IMR-90 (cell line): ENCODE measurements around the gene ITFG2. TPM values are rescaled to one million over a fixed set of nuclear protein-coding genes. Genes with fewer than 3 reads are reported as not detected.

Experiments used
- ATAC-seq: fragments of 200-7000 bp; cut with Tn5 transposase; 2 replicates; pipeline ENCODE4 v1.9.1; 2020; ENCODE audit warnings: low read depth, mild to moderate bottlenecking, moderate library complexity
- BruUV-seq: library from RNA; stranded (reverse); fragments of 400-500 nt; replicated peaks from 2 replicates; lab custom pipeline; 2021; lab: Mats Ljungman, UMichigan
- CTCF ChIA-PET: fragments of 300-600 bp; formaldehyde crosslinking; extraction: SDS; loops from one replicate; lab custom pipeline; 2021; ENCODE audit warnings: antibody characterized with exemption; lab: Yijun Ruan, JAX
- POLR2A ChIA-PET: fragments of 300-600 bp; sonication (Branson Sonifier 250); formaldehyde crosslinking; loops from one replicate; lab custom pipeline; 2022; ENCODE audit warnings: antibody characterized with exemption; ENCODE audit not compliant: unreplicated experiment; lab: Charles Lee
- DNase-seq: peaks from one replicate; pipeline ENCODE4 v3.0.0; 2013
- H2AFZ ChIP-seq: replicated peaks from 2 replicates; pipeline ENCODE3; 2013; ENCODE audit warnings: low read length, mild to moderate bottlenecking; ENCODE audit not compliant: poor library complexity
- H2AK5ac ChIP-seq: 2 replicates; pipeline ENCODE4 v1.6.1; 2013; ENCODE audit warnings: low read depth, low read length, inconsistent platforms
- H2AK9ac ChIP-seq: replicated peaks from 2 replicates; pipeline ENCODE3; 2013; ENCODE audit warnings: mild to moderate bottlenecking, low read depth, low read length, moderate library complexity; ENCODE audit not compliant: poor library complexity
- H2BK120ac ChIP-seq: 2 replicates; pipeline ENCODE4 v1.6.1; 2013; ENCODE audit warnings: low read depth, low read length, inconsistent platforms
- H2BK15ac ChIP-seq: 3 replicates; pipeline ENCODE4 v1.6.1; 2013; ENCODE audit warnings: low read depth, low read length, inconsistent platforms
- H2BK20ac ChIP-seq: 2 replicates; pipeline ENCODE4 v1.6.1; 2013; ENCODE audit warnings: low read depth, mild to moderate bottlenecking, inconsistent platforms, low read length, moderate library complexity
- H2BK5ac ChIP-seq: 2 replicates; pipeline ENCODE4 v1.6.1; 2013; ENCODE audit warnings: mild to moderate bottlenecking, low read depth, low read length, inconsistent platforms; ENCODE audit not compliant: poor library complexity, severe bottlenecking
- H3K14ac ChIP-seq: replicated peaks from 2 replicates; pipeline ENCODE4 v1.6.1; 2013; ENCODE audit warnings: low read depth, low read length, inconsistent platforms
- H3K18ac ChIP-seq: 2 replicates; pipeline ENCODE4 v1.6.1; 2013; ENCODE audit warnings: low read depth, low read length, control low read depth
- H3K23ac ChIP-seq: 2 replicates; pipeline ENCODE4 v1.6.1; 2013; ENCODE audit warnings: low read depth, low read length, inconsistent platforms
- H3K27ac ChIP-seq: 2 replicates; pipeline ENCODE4 v1.5.1; 2013; ENCODE audit warnings: mild to moderate bottlenecking, control low read depth, low read length; ENCODE audit not compliant: insufficient read depth
- H3K27me3 ChIP-seq: 2 replicates; pipeline ENCODE4 v1.6.1; 2013; ENCODE audit warnings: low read length; ENCODE audit not compliant: control insufficient read depth, insufficient read depth
- H3K36me3 ChIP-seq: 2 replicates; pipeline ENCODE4 v1.6.1; 2013; ENCODE audit warnings: low read length, mixed read lengths; ENCODE audit not compliant: control insufficient read depth, insufficient read depth
- H3K4ac ChIP-seq: 2 replicates; pipeline ENCODE4 v1.6.1; 2013; ENCODE audit warnings: low read depth, low read length, inconsistent platforms
- H3K4me1 ChIP-seq: 2 replicates; pipeline ENCODE4 v1.6.1; 2013; ENCODE audit warnings: low read length, mixed read lengths; ENCODE audit not compliant: control insufficient read depth, insufficient read depth
- H3K4me2 ChIP-seq: 2 replicates; pipeline ENCODE4 v1.6.1; 2013; ENCODE audit warnings: low read depth, mild to moderate bottlenecking, control low read depth, low read length, moderate library complexity
- H3K4me3 ChIP-seq: 2 replicates; pipeline ENCODE4 v1.5.1; 2013; ENCODE audit warnings: low read depth, mild to moderate bottlenecking, control low read depth, low read length, moderate library complexity; ENCODE audit not compliant: insufficient read depth
- H3K56ac ChIP-seq: 2 replicates; pipeline ENCODE4 v1.6.1; 2013; ENCODE audit warnings: low read length, inconsistent platforms; ENCODE audit not compliant: insufficient read depth; ENCODE audit errors: extremely low read depth
- H3K79me1 ChIP-seq, 2 experiments: 2 replicates each; pipeline ENCODE4 v1.6.1; 2013; ENCODE audit warnings: low read length in 2 of 2, inconsistent platforms in 1 of 2, low read depth in 1 of 2
- H3K9ac ChIP-seq: 2 replicates; pipeline ENCODE4 v1.6.1; 2013; ENCODE audit warnings: low read depth, low read length, control low read depth
- H3K9me1 ChIP-seq: 2 replicates; pipeline ENCODE4 v1.6.1; 2013; ENCODE audit warnings: low read length, inconsistent platforms; ENCODE audit not compliant: insufficient read depth
- H3K9me3 ChIP-seq: 2 replicates; pipeline ENCODE4 v1.6.1; 2013; ENCODE audit warnings: low read length; ENCODE audit not compliant: control insufficient read depth, insufficient read depth
- H4K20me1 ChIP-seq: 2 replicates; pipeline ENCODE4 v1.6.1; 2013; ENCODE audit warnings: low read length, inconsistent platforms; ENCODE audit not compliant: insufficient read depth
- H4K5ac ChIP-seq: 2 replicates; pipeline ENCODE4 v1.6.1; 2013; ENCODE audit warnings: mild to moderate bottlenecking, low read depth, low read length, control low read depth
- H4K8ac ChIP-seq, 2 experiments: 2 replicates each; pipeline ENCODE4 v1.6.1; 2013; ENCODE audit warnings: low read depth in 2 of 2, low read length in 2 of 2, control low read depth in 1 of 2, inconsistent platforms in 1 of 2
- H4K91ac ChIP-seq: 2 replicates; pipeline ENCODE4 v1.6.1; 2013; ENCODE audit warnings: low read depth, low read length, inconsistent platforms; ENCODE audit not compliant: insufficient read depth
- BHLHE40 ChIP-seq: fragments of 150-350 bp; IDR thresholded peaks from 2 replicates; pipeline ENCODE4 v1.6.1; 2016; ENCODE audit warnings: mild to moderate bottlenecking, low read depth, low read length
- CEBPB ChIP-seq: IDR thresholded peaks from 2 replicates; pipeline ENCODE4 v1.6.1; 2012; ENCODE audit warnings: low read depth, low read length, improper control_type of control experiment
- CHD1 ChIP-seq: IDR thresholded peaks from 2 replicates; pipeline ENCODE4 v1.6.1; 2012; ENCODE audit warnings: low read depth, low read length, improper control_type of control experiment
- FOS ChIP-seq: fragments of 150-350 bp; IDR thresholded peaks from 2 replicates; pipeline ENCODE4 v1.6.1; 2016; ENCODE audit warnings: low read depth, low read length
- MAFK ChIP-seq: IDR thresholded peaks from 2 replicates; pipeline ENCODE4 v1.6.1; 2012; ENCODE audit warnings: low read depth, low read length, improper control_type of control experiment
- MAZ ChIP-seq: IDR thresholded peaks from 2 replicates; pipeline ENCODE4 v1.6.1; 2012; ENCODE audit warnings: low read depth, mild to moderate bottlenecking, low read length, improper control_type of control experiment, moderate library complexity, borderline replicate concordance
- NFE2L2 ChIP-seq: fragments of 150-350 bp; IDR thresholded peaks from 2 replicates; pipeline ENCODE4 v1.6.1; 2016; ENCODE audit warnings: low read depth, mild to moderate bottlenecking, low read length
- POLR2A ChIP-seq: IDR thresholded peaks from 2 replicates; pipeline ENCODE4 v1.6.1; 2012; ENCODE audit warnings: mild to moderate bottlenecking, low read depth, low read length
- RAD21 ChIP-seq: IDR thresholded peaks from 2 replicates; pipeline ENCODE4 v1.6.1; 2012; ENCODE audit warnings: low read length, improper control_type of control experiment
- RCOR1 ChIP-seq: IDR thresholded peaks from 2 replicates; pipeline ENCODE4 v1.6.1; 2012; ENCODE audit warnings: mild to moderate bottlenecking, low read length, improper control_type of control experiment; ENCODE audit not compliant: insufficient replicate concordance
- RFX5 ChIP-seq: IDR thresholded peaks from 2 replicates; pipeline ENCODE4 v1.8.0; 2012; ENCODE audit warnings: low read depth, mild to moderate bottlenecking, low read length, moderate library complexity
- SMC3 ChIP-seq: fragments of 150-350 bp; IDR thresholded peaks from 2 replicates; pipeline ENCODE4 v1.6.1; 2016; ENCODE audit warnings: low read depth, mild to moderate bottlenecking, antibody characterized with exemption, low read length, moderate library complexity
- WGBS, 2 experiments: methylation state at CpG; one replicate each; pipeline versions ENCODE4 v1.1.5 to v1.1.7; 2013; ENCODE audit warnings: missing lambda C conversion rate in 2 of 2; ENCODE audit not compliant: insufficient read length in 1 of 2; ENCODE audit errors: extremely low coverage in 2 of 2; 5-methylcytosine and 5-hydroxymethylcytosine counted together
- dilution Hi-C: fragments of 300-500 bp; cut with HindIII; formaldehyde crosslinking; loops from one replicate; pipeline ENCODE4 v1.14.3; 2018; ENCODE audit warnings: low sequenced_read_pairs; ENCODE audit not compliant: unreplicated experiment
- in situ Hi-C: fragments of 300-500 bp; cut with MboI; formaldehyde crosslinking; loops from 3 replicates; pipeline ENCODE4 v1.14.3; 2019; ENCODE audit warnings: low sequenced_read_pairs, inconsistent platforms, mixed read lengths
- intact Hi-C: fragments of 100-400 bp; cut with micrococcal nuclease; formaldehyde crosslinking; loops from 2 replicates; pipeline ENCODE4 v1.10.0; 2022
- polyA plus RNA-seq, 3 experiments: library from polyadenylated mRNA; depleted of rRNA; stranded (reverse); fragments of >200 nt; gene quantifications; 2 replicates each; pipeline ENCODE4 v1.2.3, GENCODE V29; 2012; ENCODE audit warnings: low replicate concordance in 1 of 3
- total RNA-seq: library from RNA; depleted of rRNA; stranded (reverse); fragments of >200 nt; gene quantifications from 2 replicates; pipeline ENCODE4 v1.2.3, GENCODE V29; 2012
- TF ChIP-seq, protein P1 (sequence below): fragments of 150-350 bp; IDR thresholded peaks from 2 replicates; pipeline ENCODE4 v1.6.1; 2017; ENCODE audit warnings: mild to moderate bottlenecking, antibody characterized with exemption, low read length, low read depth
- TF ChIP-seq, protein P2 (sequence below): conservative IDR thresholded peaks from 2 replicates; pipeline ENCODE4 v1.5.1; 2012; ENCODE audit warnings: mild to moderate bottlenecking, low read depth, low read length, improper control_type of control experiment
- TF ChIP-seq, protein P3 (sequence below): fragments of 150-350 bp; IDR thresholded peaks from 2 replicates; pipeline ENCODE4 v1.6.1; 2016; ENCODE audit warnings: low read depth, mild to moderate bottlenecking, low read length, moderate library complexity, borderline replicate concordance

ITFG2 gene
- total and polyA plus RNA-seq, 2 of the 4 experiments (the other 2 are of a cell fraction): 20.3 to 25.5 TPM

DNA sequence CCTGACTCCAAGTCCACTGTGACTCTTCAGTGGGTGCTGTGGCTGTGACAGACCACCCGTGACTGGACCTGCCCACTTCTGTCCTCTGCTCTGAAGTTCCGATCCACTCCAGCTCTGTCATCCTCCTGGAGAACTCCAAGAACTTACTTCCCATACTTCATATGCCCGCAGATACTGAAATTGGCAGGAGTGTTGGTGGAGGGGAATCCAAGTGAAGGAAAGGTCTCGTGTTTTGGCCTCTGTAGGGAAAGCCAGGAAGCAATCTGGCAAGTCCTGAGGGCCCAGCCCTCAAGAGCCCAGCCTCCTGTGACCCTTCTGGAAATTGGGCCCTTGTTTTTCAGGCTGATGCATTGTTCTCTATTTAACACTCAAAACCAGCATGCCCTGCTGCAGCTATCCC is 40.1 kb upstream of the ITFG2 start:
- Histone ChIP-seq H3K36me3 (no peaks in the 10 kb centered on the region), H2BK20ac (no peak overlapping the region), H2BK15ac (no peak overlapping the region), H3K79me1 (no peaks in the 10 kb centered on the region), H2AK5ac (no peak overlapping the region), H4K91ac (no peak overlapping the region), H2BK5ac (no peak overlapping the region), H3K23ac (no peak overlapping the region), H3K14ac (no peak overlapping the region), H2BK120ac (no peak overlapping the region), H3K9me1 (no peaks in the 10 kb centered on the region), H4K20me1 (no peaks in the 10 kb centered on the region), H3K9ac (no peak overlapping the region), H2AFZ (no peak overlapping the region), H3K4me1 (no peaks in the 10 kb centered on the region), H3K4ac (no peak overlapping the region), H3K4me2 (no peak overlapping the region), H3K56ac (no peak overlapping the region), H4K5ac (no peak overlapping the region), H3K27me3 (peaks cover 69% of the 10 kb centered on the region), H2AK9ac (no peak overlapping the region), H4K8ac (no peak overlapping the region), H3K18ac (no peak overlapping the region), H3K27ac (no peak overlapping the region), H3K4me3 (no peak overlapping the region), H3K9me3 (no peaks in the 10 kb centered on the region)
- no peak for DNase-seq
- POLR2A ChIA-PET: no interaction called here
- in situ Hi-C loops: no loop called here
- intact Hi-C loops: no loop called here
- ATAC-seq: no peak
- CTCF ChIA-PET: no interaction called here
- BruUV-seq: no TSS peak
- dilution Hi-C loops: no loop called here
- 60% methylated on average over 1 of the region's 4 CpGs; no CpG with 5 or more reads in 1 of the 2 experiments for WGBS, 2 experiments
- TF ChIP-seq FOS (no peak), RFX5 (no peak), CEBPB (no peak), CHD1 (no peak), MAFK (no peak), MAZ (no peak), RCOR1 (no peak), NFE2L2 (no peak), BHLHE40 (no peak), SMC3 (no peak), POLR2A (no peak), RAD21 (no peak)
- TF ChIP-seq, protein P1, sequence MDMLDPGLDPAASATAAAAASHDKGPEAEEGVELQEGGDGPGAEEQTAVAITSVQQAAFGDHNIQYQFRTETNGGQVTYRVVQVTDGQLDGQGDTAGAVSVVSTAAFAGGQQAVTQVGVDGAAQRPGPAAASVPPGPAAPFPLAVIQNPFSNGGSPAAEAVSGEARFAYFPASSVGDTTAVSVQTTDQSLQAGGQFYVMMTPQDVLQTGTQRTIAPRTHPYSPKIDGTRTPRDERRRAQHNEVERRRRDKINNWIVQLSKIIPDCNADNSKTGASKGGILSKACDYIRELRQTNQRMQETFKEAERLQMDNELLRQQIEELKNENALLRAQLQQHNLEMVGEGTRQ: no peak
- TF ChIP-seq, protein P2, sequence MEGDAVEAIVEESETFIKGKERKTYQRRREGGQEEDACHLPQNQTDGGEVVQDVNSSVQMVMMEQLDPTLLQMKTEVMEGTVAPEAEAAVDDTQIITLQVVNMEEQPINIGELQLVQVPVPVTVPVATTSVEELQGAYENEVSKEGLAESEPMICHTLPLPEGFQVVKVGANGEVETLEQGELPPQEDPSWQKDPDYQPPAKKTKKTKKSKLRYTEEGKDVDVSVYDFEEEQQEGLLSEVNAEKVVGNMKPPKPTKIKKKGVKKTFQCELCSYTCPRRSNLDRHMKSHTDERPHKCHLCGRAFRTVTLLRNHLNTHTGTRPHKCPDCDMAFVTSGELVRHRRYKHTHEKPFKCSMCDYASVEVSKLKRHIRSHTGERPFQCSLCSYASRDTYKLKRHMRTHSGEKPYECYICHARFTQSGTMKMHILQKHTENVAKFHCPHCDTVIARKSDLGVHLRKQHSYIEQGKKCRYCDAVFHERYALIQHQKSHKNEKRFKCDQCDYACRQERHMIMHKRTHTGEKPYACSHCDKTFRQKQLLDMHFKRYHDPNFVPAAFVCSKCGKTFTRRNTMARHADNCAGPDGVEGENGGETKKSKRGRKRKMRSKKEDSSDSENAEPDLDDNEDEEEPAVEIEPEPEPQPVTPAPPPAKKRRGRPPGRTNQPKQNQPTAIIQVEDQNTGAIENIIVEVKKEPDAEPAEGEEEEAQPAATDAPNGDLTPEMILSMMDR: no peak
- TF ChIP-seq, protein P3, sequence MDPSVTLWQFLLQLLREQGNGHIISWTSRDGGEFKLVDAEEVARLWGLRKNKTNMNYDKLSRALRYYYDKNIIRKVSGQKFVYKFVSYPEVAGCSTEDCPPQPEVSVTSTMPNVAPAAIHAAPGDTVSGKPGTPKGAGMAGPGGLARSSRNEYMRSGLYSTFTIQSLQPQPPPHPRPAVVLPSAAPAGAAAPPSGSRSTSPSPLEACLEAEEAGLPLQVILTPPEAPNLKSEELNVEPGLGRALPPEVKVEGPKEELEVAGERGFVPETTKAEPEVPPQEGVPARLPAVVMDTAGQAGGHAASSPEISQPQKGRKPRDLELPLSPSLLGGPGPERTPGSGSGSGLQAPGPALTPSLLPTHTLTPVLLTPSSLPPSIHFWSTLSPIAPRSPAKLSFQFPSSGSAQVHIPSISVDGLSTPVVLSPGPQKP: no peak
